Left lung (tissue), 10 donors: ENCODE results near the gene GSTM4. TPM values are rescaled to one million over a fixed set of nuclear protein-coding genes. Genes with fewer than 3 reads are reported as not detected.

ENCODE experiments used
- ATAC-seq: fragments of 200-7000 bp; cut with Tn5 transposase; one replicate; pipeline ENCODE4 v1.9.1; 2020; ENCODE audit warnings: moderate library complexity
- DNase-seq, 4 donors: peaks; one replicate each; pipeline ENCODE4 v3.0.0-alpha.2; 2013 to 2020
- H3K27ac ChIP-seq, 2 donors: fragments of 200-600 bp; sonication (generic) in 1 of 2; one replicate each; pipeline versions ENCODE4 v1.5.0 to v1.8.0; 2020 to 2021
- H3K27me3 ChIP-seq, 2 donors: fragments of 200-600 bp; sonication (generic) in 1 of 2; one replicate each; pipeline versions ENCODE4 v1.5.0 to v1.8.0; 2020 to 2021
- H3K36me3 ChIP-seq, 2 donors: fragments of 200-600 bp; sonication (generic) in 1 of 2; one replicate each; pipeline versions ENCODE4 v1.5.0 to v1.8.0; 2020 to 2021
- H3K4me1 ChIP-seq, 2 donors: fragments of 200-600 bp; one replicate each; pipeline ENCODE4 v1.8.0; 2021
- H3K4me3 ChIP-seq, 2 donors: fragments of 200-600 bp; sonication (generic) in 1 of 2; one replicate each; pipeline versions ENCODE4 v1.5.0 to v1.8.0; 2020 to 2021; ENCODE audit warnings: mild to moderate bottlenecking in 1 of 2
- H3K9me3 ChIP-seq, 2 donors: fragments of 200-600 bp; sonication (generic) in 1 of 2; one replicate each; pipeline versions ENCODE4 v1.5.0 to v1.8.0; 2020 to 2021
- intact Hi-C, 2 donors: fragments of 100-400 bp; cut with DNase I; formaldehyde crosslinking; loops; one replicate each; pipeline versions ENCODE4 v1.11.2 to v1.14.2; 2022
- polyA plus RNA-seq, 6 donors: library from polyadenylated mRNA; unstranded; fragments of 120-200 nt; gene quantifications; one replicate each; pipeline ENCODE4 v1.2.1, GENCODE V29; 2013; ENCODE audit not compliant: insufficient read length in 6 of 6
- total RNA-seq, 2 donors: library from RNA; stranded (reverse); fragmentation: NEBNext Ultra II Directional; extraction: Animal tissue kit (Norgen Biotek cat#: 25700); gene quantifications; one replicate each; pipeline ENCODE4 v1.2.1, GENCODE V29; 2021
- TF ChIP-seq, protein P1 (sequence below), 2 donors: fragments of 200-600 bp; sonication (generic) in 1 of 2; IDR thresholded peaks; one replicate each; pipeline versions ENCODE4 v1.5.0 to v1.8.0; 2021; ENCODE audit warnings: antibody characterized with exemption in 2 of 2
- donor health status: DM: no; HTN: yes; CAD: no.
- donor health status: DM: no; HTN: no; CAD: no.

Gene GSTM4
- total and polyA plus RNA-seq, 8 donors = 20.2 to 37.2 (median 28.9) TPM

DNA sequence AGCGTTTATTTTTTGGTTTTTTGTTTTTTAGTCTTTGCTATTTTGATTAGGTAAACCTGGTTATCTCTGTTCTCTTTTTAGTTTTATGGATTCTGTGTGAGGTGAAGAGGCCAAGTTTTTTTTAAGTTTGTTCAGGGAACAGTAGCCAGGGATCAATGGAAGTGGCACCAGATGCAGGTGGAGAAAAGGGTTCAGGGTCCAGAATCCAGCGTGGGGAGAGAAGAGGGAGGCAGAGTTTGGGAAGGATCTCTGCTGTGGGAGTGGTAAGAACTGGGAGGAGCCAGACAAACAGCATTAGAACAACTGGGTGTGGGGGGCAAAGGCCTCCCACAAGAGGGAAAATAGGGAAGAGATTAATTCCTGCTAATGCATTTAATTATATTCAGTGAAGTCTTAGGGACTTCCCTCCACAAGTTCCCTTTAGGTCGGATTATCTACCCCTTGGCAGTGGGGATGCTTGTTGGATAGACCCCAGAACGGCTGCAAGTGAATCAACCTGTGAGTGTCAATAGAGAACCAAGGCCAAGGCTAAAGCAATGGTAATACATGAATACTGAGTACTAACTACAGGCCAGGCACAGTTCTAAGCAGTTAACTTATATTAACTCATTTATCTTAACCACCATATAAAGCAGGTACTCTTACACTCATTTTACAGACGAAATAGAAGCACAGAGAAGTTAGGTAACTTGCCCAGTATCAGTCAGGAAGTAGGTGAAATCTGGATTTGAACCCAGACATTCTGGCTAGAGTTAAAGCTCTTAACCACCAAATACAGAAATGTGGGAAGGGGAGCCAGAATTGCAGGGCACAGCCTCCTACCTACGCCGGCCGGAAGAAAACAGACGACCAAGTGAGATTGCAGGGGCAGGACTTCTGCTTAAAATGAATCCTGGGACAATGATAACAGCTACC, 37.0 kb upstream of the GSTM4 start:
- ATAC-seq (no peak), DNase-seq (no peak)
- Histone ChIP-seq H3K27ac (peak overlapping the region; percentile 89 to 95), H3K27me3 (no peaks in the 10 kb centered on the region), H3K4me3 (peak overlapping the region; percentile 54 to 89), H3K9me3 (no peaks in the 10 kb centered on the region), H3K36me3 (no peaks in the 10 kb centered on the region), H3K4me1 (peaks cover 19 to 82% of the 10 kb centered on the region in 2 donors)
- TF ChIP-seq, protein P1, sequence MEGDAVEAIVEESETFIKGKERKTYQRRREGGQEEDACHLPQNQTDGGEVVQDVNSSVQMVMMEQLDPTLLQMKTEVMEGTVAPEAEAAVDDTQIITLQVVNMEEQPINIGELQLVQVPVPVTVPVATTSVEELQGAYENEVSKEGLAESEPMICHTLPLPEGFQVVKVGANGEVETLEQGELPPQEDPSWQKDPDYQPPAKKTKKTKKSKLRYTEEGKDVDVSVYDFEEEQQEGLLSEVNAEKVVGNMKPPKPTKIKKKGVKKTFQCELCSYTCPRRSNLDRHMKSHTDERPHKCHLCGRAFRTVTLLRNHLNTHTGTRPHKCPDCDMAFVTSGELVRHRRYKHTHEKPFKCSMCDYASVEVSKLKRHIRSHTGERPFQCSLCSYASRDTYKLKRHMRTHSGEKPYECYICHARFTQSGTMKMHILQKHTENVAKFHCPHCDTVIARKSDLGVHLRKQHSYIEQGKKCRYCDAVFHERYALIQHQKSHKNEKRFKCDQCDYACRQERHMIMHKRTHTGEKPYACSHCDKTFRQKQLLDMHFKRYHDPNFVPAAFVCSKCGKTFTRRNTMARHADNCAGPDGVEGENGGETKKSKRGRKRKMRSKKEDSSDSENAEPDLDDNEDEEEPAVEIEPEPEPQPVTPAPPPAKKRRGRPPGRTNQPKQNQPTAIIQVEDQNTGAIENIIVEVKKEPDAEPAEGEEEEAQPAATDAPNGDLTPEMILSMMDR (IDR thresholded peaks at IDR 0.05) = no peak
- intact Hi-C loops = no loop called here

- TF ChIP-seq, protein P1 (IDR thresholded peaks at IDR 0.05) = no peak
- peak; percentile 81 for ATAC-seq
- intact Hi-C loops = loop anchor here in 1 of 2 donors (5.0 kb wide), 1 partner anchor 72 kb away; the partner anchor contains the start of gene GNAI3
- peak within 1 kb of the TSS; percentile 89 to 95 for H3K27ac ChIP-seq
- H3K4me3 ChIP-seq = peak within 1 kb of the TSS; percentile 54 to 89
- peak; percentile 54 to 95 (median 86) for DNase-seq
- H3K4me1 ChIP-seq = peaks cover 19 to 88% of the 10 kb centered on the region in 2 donors
- no peaks in the 10 kb centered on the region for H3K27me3 ChIP-seq
- no peaks in the 10 kb centered on the region for H3K36me3 ChIP-seq
- no peaks in the 10 kb centered on the region for H3K9me3 ChIP-seq
These were observed 36.1 kb upstream of the GSTM4 start, which contains the start of the genes AMPD2 and GNAT2 for GRCh38 chr1:109619576-109620400. Gene AMPD2 (plus strand): TSS chr1:109619837. CDS start chr1:109621176, 1,339 bp downstream. Gene GNAT2 (minus strand): TSS chr1:109619616. CDS start chr1:109612870, 6,746 bp downstream.

DNA sequence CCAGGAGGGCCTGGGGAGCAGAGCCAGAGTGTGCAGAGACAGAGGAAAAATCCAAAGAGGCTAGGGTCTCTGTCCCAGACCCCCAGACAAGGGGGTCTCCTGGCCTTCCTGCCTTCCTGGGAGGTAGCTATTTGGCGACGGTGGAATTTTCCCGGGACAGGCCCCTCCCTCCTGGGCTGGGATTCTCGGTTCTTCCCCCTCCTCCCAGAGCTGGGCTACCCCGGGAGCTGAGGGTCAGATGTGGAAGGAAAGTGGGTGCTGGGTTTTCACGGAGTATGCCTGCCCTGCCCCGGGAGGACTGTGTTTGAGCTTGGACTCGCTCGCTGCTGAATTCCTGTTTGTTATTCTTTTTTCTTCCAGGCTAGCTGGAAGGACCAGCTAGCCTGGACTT, 35.5 kb upstream of the GSTM4 start:
- peaks cover 0 to 3% of the 10 kb centered on the region in 2 donors for H3K36me3 ChIP-seq
- H3K4me3 ChIP-seq = peak overlapping the region; percentile 54 to 89
- ATAC-seq (peak; percentile 58), DNase-seq (peak in 2 of 4 donors; percentile 57 to 62)
- TF ChIP-seq, protein P1 (IDR thresholded peaks at IDR 0.05) = no peak
- H3K27me3 ChIP-seq = no peaks in the 10 kb centered on the region
- H3K4me1 ChIP-seq = peaks cover 19 to 82% of the 10 kb centered on the region in 2 donors
- peak overlapping the region; percentile 89 to 95 for H3K27ac ChIP-seq
- intact Hi-C loops = loop anchor here in 1 of 2 donors (5.0 kb wide), 1 partner anchor 73 kb away; the partner anchor contains the start of gene GNAI3
- H3K9me3 ChIP-seq = no peaks in the 10 kb centered on the region

DNA sequence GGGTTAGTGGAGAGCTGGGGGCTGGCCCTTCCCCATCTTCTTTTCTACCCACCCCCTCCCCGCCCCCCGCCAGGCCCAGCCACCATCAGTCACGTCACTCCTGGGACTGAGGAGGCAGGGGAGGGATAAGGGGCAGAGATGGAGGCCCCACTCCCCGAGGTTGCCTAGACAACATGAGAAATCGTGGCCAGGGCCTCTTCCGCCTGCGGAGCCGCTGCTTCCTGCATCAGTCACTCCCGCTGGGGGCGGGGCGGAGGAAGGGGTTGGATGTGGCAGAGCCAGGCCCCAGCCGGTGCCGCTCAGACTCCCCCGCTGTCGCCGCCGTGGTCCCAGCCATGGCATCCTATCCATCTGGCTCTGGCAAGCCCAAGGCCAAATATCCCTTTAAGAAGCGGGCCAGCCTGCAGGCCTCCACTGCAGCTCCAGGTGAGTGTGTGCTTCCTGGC, 35.0 kb upstream of the GSTM4 start:
- peak overlapping the region; percentile 89 to 95 for H3K27ac ChIP-seq
- peaks cover 19 to 77% of the 10 kb centered on the region in 2 donors for H3K4me1 ChIP-seq
- DNase-seq (peak; percentile 84 to 100 (median 96)), ATAC-seq (peak; percentile 85)
- H3K27me3 ChIP-seq = no peaks in the 10 kb centered on the region
- no peaks in the 10 kb centered on the region for H3K9me3 ChIP-seq
- H3K36me3 ChIP-seq = peaks cover 0 to 8% of the 10 kb centered on the region in 2 donors
- intact Hi-C loops = loop anchor here in 1 of 2 donors (5.0 kb wide), 1 partner anchor 74 kb away; the partner anchor contains the start of gene GNAI3
- H3K4me3 ChIP-seq = peak overlapping the region; percentile 54 to 89
- TF ChIP-seq, protein P1 (IDR thresholded peaks at IDR 0.05) = no peak
